ENCODE results near the gene TNFSF13. TPM values are rescaled to one million over a fixed set of nuclear protein-coding genes. Genes with fewer than 3 reads are reported as not detected.

Gene TNFSF13
- total RNA-seq, 1 donor, result 1.1 TPM

DNA sequence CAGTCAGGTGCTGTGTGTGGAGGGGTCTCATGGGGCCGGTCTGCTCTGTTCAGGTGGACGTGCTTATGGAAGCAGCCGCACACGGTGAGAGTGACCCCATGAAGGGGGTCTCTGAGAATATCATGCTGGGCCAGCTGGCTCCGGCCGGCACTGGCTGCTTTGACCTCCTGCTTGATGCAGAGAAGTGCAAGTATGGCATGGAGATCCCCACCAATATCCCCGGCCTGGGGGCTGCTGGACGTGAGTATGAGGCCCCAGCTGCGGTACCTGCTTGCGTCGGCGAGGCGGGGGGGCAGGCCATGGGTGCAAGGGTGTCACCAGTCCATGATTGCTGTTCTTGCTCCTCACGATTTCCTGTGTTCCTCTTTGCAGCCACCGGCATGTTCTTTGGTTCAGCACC is 46.4 kb upstream of the TNFSF13 start:
- no peak overlapping the region for H3K27ac ChIP-seq (ENCODE audit: low read depth, low read length)
- peak; percentile 25 for DNase-seq (ENCODE audit: insufficient read length, low spot score, missing footprints)
- H2AFZ ChIP-seq (ENCODE audit: low read length), result no peak overlapping the region
- no peaks in the 10 kb centered on the region for H3K27me3 ChIP-seq (ENCODE audit: insufficient read depth, low read length)
- TF ChIP-seq, protein P1, sequence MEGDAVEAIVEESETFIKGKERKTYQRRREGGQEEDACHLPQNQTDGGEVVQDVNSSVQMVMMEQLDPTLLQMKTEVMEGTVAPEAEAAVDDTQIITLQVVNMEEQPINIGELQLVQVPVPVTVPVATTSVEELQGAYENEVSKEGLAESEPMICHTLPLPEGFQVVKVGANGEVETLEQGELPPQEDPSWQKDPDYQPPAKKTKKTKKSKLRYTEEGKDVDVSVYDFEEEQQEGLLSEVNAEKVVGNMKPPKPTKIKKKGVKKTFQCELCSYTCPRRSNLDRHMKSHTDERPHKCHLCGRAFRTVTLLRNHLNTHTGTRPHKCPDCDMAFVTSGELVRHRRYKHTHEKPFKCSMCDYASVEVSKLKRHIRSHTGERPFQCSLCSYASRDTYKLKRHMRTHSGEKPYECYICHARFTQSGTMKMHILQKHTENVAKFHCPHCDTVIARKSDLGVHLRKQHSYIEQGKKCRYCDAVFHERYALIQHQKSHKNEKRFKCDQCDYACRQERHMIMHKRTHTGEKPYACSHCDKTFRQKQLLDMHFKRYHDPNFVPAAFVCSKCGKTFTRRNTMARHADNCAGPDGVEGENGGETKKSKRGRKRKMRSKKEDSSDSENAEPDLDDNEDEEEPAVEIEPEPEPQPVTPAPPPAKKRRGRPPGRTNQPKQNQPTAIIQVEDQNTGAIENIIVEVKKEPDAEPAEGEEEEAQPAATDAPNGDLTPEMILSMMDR (IDR thresholded peaks at IDR 0.05; ENCODE audit: extremely low read depth, low read depth, low read length), result no peak
- no peak overlapping the region for H3K4me3 ChIP-seq (ENCODE audit: insufficient read depth, low read length)
- no peak overlapping the region for H3K4me2 ChIP-seq (ENCODE audit: insufficient read depth, low read length)
- H4K20me1 ChIP-seq (ENCODE audit: insufficient read depth, low read length), result peaks cover 2% of the 10 kb centered on the region
- H3K9me3 ChIP-seq (ENCODE audit: low read depth, low read length), result no peaks in the 10 kb centered on the region
- H3K4me1 ChIP-seq (ENCODE audit: insufficient read depth, low read length), result no peaks in the 10 kb centered on the region
- no peaks in the 10 kb centered on the region for H3K79me2 ChIP-seq (ENCODE audit: insufficient read depth, low read length)
- peaks cover 80% of the 10 kb centered on the region for H3K36me3 ChIP-seq (ENCODE audit: insufficient read depth, low read length)

DNA sequence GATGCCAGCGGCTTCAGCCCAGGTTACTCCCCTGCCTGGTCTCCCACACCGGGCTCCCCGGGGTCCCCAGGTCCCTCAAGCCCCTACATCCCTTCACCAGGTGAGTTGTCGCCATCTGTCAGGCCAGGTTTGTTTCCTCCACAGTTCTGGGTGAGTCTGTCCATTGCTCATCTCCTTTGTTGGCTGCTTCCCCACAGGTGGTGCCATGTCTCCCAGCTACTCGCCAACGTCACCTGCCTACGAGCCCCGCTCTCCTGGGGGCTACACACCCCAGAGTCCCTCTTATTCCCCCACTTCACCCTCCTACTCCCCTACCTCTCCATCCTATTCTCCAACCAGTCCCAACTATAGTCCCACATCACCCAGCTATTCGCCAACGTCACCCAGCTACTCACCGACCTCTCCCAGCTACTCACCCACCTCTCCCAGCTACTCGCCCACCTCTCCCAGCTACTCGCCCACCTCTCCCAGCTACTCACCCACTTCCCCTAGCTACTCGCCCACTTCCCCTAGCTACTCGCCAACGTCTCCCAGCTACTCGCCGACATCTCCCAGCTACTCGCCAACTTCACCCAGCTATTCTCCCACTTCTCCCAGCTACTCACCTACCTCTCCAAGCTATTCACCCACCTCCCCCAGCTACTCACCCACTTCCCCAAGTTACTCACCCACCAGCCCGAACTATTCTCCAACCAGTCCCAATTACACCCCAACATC is 45.6 kb upstream of the TNFSF13 start:
- H3K4me1 ChIP-seq (ENCODE audit: insufficient read depth, low read length), result no peaks in the 10 kb centered on the region
- H3K36me3 ChIP-seq (ENCODE audit: insufficient read depth, low read length), result peaks cover 73% of the 10 kb centered on the region
- H2AFZ ChIP-seq (ENCODE audit: low read length), result no peak overlapping the region
- H4K20me1 ChIP-seq (ENCODE audit: insufficient read depth, low read length), result peaks cover 2% of the 10 kb centered on the region
- H3K9me3 ChIP-seq (ENCODE audit: low read depth, low read length), result no peaks in the 10 kb centered on the region
- no peak overlapping the region for H3K27ac ChIP-seq (ENCODE audit: low read depth, low read length)
- no peak overlapping the region for H3K4me3 ChIP-seq (ENCODE audit: insufficient read depth, low read length)
- no peaks in the 10 kb centered on the region for H3K79me2 ChIP-seq (ENCODE audit: insufficient read depth, low read length)
- no peaks in the 10 kb centered on the region for H3K27me3 ChIP-seq (ENCODE audit: insufficient read depth, low read length)
- no peak overlapping the region for H3K4me2 ChIP-seq (ENCODE audit: insufficient read depth, low read length)
- TF ChIP-seq, protein P1 (IDR thresholded peaks at IDR 0.05; ENCODE audit: extremely low read depth, low read depth, low read length), result no peak
- DNase-seq (ENCODE audit: insufficient read length, low spot score, missing footprints), result peak; percentile 51

DNA sequence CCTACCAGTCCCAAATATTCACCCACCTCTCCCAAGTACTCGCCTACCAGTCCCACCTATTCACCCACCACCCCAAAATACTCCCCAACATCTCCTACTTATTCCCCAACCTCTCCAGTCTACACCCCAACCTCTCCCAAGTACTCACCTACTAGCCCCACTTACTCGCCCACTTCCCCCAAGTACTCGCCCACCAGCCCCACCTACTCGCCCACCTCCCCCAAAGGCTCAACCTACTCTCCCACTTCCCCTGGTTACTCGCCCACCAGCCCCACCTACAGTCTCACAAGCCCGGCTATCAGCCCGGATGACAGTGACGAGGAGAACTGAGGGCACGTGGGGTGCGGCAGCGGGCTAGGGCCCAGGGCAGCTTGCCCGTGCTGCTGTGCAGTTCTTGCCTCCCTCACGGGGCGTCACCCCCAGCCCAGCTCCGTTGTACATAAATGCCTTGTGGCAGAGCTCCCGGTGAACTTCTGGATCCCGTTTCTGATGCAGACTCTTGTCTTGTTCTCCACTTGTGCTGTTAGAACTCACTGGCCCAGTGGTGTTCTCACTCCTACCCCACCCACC is 44.6 kb upstream of the TNFSF13 start:
- H3K79me2 ChIP-seq (ENCODE audit: insufficient read depth, low read length), result no peaks in the 10 kb centered on the region
- H3K4me3 ChIP-seq (ENCODE audit: insufficient read depth, low read length), result no peak overlapping the region
- DNase-seq (ENCODE audit: insufficient read length, low spot score, missing footprints), result peak; percentile 80
- H2AFZ ChIP-seq (ENCODE audit: low read length), result no peak overlapping the region
- no peak overlapping the region for H3K4me2 ChIP-seq (ENCODE audit: insufficient read depth, low read length)
- H4K20me1 ChIP-seq (ENCODE audit: insufficient read depth, low read length), result peaks cover 2% of the 10 kb centered on the region
- no peaks in the 10 kb centered on the region for H3K4me1 ChIP-seq (ENCODE audit: insufficient read depth, low read length)
- no peaks in the 10 kb centered on the region for H3K9me3 ChIP-seq (ENCODE audit: low read depth, low read length)
- H3K36me3 ChIP-seq (ENCODE audit: insufficient read depth, low read length), result peaks cover 64% of the 10 kb centered on the region
- no peaks in the 10 kb centered on the region for H3K27me3 ChIP-seq (ENCODE audit: insufficient read depth, low read length)
- TF ChIP-seq, protein P1 (IDR thresholded peaks at IDR 0.05; ENCODE audit: extremely low read depth, low read depth, low read length), result no peak
- no peak overlapping the region for H3K27ac ChIP-seq (ENCODE audit: low read depth, low read length)

DNA sequence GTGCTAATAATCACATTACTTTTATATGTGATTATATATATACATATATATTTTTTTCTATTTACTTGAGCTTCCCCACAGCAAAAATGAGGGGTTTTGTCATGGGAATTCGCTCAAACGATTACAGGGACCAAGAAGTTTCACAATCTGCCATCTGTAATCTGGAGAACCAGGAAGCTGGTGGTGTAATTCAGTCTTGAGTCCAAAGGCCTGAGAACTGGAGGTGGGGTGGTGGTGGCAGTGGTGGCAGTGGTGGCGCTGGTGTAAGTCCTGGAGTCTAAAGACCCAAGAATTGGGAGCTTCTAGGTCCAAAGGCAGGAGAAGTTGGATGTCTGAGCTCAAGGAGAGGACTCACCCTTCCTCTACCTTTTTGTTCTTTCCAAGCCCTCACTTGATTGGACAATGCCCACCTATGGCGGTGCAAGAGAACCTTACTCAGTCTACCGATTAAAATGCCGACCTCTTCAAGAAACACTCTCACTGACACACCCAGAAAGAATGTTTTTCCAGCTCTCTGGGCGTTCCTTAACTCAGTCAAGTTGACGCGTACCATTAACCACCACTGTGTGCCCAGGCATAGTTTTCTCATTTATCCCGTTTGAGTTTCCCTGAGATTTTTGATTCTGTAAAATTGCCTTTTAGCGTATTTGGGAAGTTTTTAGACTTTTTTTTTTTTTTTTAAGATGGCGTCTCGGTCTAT is 42.5 kb upstream of the TNFSF13 start:
- Histone ChIP-seq H2AFZ (ENCODE audit: low read length) (no peak overlapping the region), H3K9me3 (ENCODE audit: low read depth, low read length) (no peaks in the 10 kb centered on the region), H4K20me1 (ENCODE audit: insufficient read depth, low read length) (no peaks in the 10 kb centered on the region), H3K4me2 (ENCODE audit: insufficient read depth, low read length) (no peak overlapping the region), H3K36me3 (ENCODE audit: insufficient read depth, low read length) (peaks cover 44% of the 10 kb centered on the region), H3K27me3 (ENCODE audit: insufficient read depth, low read length) (no peaks in the 10 kb centered on the region), H3K27ac (ENCODE audit: low read depth, low read length) (no peak overlapping the region), H3K4me1 (ENCODE audit: insufficient read depth, low read length) (no peaks in the 10 kb centered on the region), H3K4me3 (ENCODE audit: insufficient read depth, low read length) (no peak overlapping the region), H3K79me2 (ENCODE audit: insufficient read depth, low read length) (no peaks in the 10 kb centered on the region)
- peak; percentile 52 for DNase-seq (ENCODE audit: insufficient read length, low spot score, missing footprints)
- TF ChIP-seq, protein P1 (IDR thresholded peaks at IDR 0.05; ENCODE audit: extremely low read depth, low read depth, low read length), result no peak

Data from osteoblast (primary cell).